ENCODE results near the gene ENTPD7. TPM values are rescaled to one million over a fixed set of nuclear protein-coding genes. Genes with fewer than 3 reads are reported as not detected.

The ENTPD7 gene
- total RNA-seq, 6 donors from 2014 or later = 2.9 to 12.3 (median 9.3) TPM

DNA sequence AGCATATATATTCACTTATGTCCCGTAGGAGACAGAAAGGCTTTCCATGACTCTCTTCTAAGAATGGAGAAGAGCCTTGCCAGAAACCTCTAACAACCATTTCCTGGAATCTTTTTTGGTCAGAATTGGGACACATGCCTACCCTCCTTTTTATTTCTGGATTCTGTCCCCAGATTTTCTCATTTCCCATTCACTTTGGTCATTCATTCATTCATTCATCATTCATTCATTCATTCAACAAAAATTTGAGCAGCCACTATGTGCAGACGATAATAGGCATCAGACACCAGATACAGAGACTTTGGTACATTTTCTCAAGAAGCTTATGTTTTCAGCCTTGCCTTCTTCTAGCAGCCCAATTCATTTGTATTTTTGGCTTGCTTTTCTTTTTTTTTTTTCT is 6.0 kb downstream of the ENTPD7 start:
- ATAC-seq (ENCODE audit: low FRiP score in 2 of 2) (no peak), DNase-seq (no peak)
- Histone ChIP-seq H3K4me3 (no peak overlapping the region), H3K36me3 (peaks cover 0 to 27% (median 8%) of the 10 kb centered on the region in 4 donors), H3K4me1 (peaks cover 0 to 7% (median 6%) of the 10 kb centered on the region in 4 donors), H3K27ac (no peak overlapping the region), H3K27me3 (no peaks in the 10 kb centered on the region), H3K9me3 (no peaks in the 10 kb centered on the region)
- TF ChIP-seq EP300 (IDR thresholded peaks at IDR 0.05) (no peak), POLR2A (IDR thresholded peaks at IDR 0.05) (no peak), POLR2AphosphoS5 (IDR thresholded peaks at IDR 0.05) (no peak)
- TF ChIP-seq, protein P1, sequence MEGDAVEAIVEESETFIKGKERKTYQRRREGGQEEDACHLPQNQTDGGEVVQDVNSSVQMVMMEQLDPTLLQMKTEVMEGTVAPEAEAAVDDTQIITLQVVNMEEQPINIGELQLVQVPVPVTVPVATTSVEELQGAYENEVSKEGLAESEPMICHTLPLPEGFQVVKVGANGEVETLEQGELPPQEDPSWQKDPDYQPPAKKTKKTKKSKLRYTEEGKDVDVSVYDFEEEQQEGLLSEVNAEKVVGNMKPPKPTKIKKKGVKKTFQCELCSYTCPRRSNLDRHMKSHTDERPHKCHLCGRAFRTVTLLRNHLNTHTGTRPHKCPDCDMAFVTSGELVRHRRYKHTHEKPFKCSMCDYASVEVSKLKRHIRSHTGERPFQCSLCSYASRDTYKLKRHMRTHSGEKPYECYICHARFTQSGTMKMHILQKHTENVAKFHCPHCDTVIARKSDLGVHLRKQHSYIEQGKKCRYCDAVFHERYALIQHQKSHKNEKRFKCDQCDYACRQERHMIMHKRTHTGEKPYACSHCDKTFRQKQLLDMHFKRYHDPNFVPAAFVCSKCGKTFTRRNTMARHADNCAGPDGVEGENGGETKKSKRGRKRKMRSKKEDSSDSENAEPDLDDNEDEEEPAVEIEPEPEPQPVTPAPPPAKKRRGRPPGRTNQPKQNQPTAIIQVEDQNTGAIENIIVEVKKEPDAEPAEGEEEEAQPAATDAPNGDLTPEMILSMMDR (IDR thresholded peaks at IDR 0.05) = no peak
- 95% methylated on average over 2 of the region's 2 CpGs for WGBS, 2 donors

GRCh38 chr10:99667108-99667751 is 7.9 kb downstream of the ENTPD7 start:
- H3K36me3 ChIP-seq = peaks cover 0 to 36% (median 8%) of the 10 kb centered on the region in 4 donors

DNA sequence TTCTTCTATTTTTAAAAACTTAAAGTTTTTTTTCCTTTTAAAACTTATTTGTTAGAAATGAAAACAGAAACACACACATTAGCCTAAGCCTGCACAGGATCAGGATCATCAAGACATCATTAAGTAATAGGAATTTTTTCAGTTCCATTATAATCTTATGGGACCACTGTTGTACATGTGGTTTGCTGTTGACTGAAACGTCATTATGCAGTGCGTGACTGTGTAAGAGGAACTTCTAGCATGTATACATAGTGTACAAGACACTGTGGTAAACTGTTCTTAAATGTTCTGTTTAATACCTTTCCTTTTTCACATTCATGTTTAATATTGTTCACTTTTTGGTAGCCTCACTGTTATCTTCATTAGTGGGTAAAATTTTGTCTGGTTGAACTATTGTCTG is 12.1 kb downstream of the ENTPD7 start:
- H3K4me1 ChIP-seq = peaks cover 0 to 4% (median 2%) of the 10 kb centered on the region in 4 donors
- no peak overlapping the region for H3K27ac ChIP-seq
- peaks cover 0 to 16% (median 3%) of the 10 kb centered on the region in 4 donors for H3K36me3 ChIP-seq
- TF ChIP-seq, protein P1 (IDR thresholded peaks at IDR 0.05) = no peak
- TF ChIP-seq POLR2AphosphoS5 (IDR thresholded peaks at IDR 0.05) = no peak
- no peak for TF ChIP-seq POLR2A (IDR thresholded peaks at IDR 0.05)
- no peak for TF ChIP-seq EP300 (IDR thresholded peaks at IDR 0.05)
- no peak overlapping the region for H3K4me3 ChIP-seq
- ATAC-seq (ENCODE audit: low FRiP score in 2 of 2) (no peak), DNase-seq (no peak)
- H3K27me3 ChIP-seq = no peaks in the 10 kb centered on the region
- 85 to 87% methylated on average over 2 of the region's 2 CpGs for WGBS, 2 donors
- H3K9me3 ChIP-seq = no peaks in the 10 kb centered on the region

More at GRCh38 chr10:99667108-99667751, 7.9 kb downstream of the ENTPD7 start:
- H3K27me3 ChIP-seq = no peaks in the 10 kb centered on the region
- no peaks in the 10 kb centered on the region for H3K9me3 ChIP-seq
- DNase-seq (no peak), ATAC-seq (ENCODE audit: low FRiP score in 2 of 2) (no peak)
- 75 to 88% methylated on average over 4 of the region's 4 CpGs for WGBS, 2 donors
- TF ChIP-seq POLR2AphosphoS5 (IDR thresholded peaks at IDR 0.05) (no peak), POLR2A (IDR thresholded peaks at IDR 0.05) (no peak), EP300 (IDR thresholded peaks at IDR 0.05) (no peak)
- TF ChIP-seq, protein P1 (IDR thresholded peaks at IDR 0.05) = no peak
- no peaks in the 10 kb centered on the region for H3K4me1 ChIP-seq
- H3K4me3 ChIP-seq = no peak overlapping the region
- H3K27ac ChIP-seq = no peak overlapping the region

DNA sequence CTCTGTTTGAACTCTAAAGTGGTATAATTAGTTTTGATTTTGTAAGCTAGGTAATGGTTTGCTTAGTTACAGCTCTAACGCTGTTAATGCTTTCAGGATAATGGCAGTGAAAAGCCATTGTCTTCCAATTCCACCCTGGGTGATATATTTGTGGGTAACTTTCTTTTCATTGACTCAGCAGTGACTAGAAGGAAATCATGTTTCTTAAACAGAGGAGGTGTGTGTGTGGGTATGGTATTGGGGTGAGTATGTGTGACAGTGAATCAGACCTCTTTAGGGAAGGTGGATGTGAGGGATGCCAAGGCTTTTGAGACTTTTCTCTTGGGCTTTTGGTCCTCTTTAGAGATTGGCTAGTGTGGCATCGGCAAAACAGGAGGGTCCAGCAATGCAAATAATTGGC is 13.6 kb downstream of the ENTPD7 start:
- H3K9me3 ChIP-seq = no peaks in the 10 kb centered on the region
- H3K4me1 ChIP-seq = peaks cover 0 to 4% (median 2%) of the 10 kb centered on the region in 4 donors
- H3K27me3 ChIP-seq = no peaks in the 10 kb centered on the region
- DNase-seq (no peak), ATAC-seq (ENCODE audit: low FRiP score in 2 of 2) (no peak)
- TF ChIP-seq POLR2AphosphoS5 (IDR thresholded peaks at IDR 0.05) (no peak), POLR2A (IDR thresholded peaks at IDR 0.05) (no peak), EP300 (IDR thresholded peaks at IDR 0.05) (no peak)
- TF ChIP-seq, protein P1 (IDR thresholded peaks at IDR 0.05) = no peak
- H3K36me3 ChIP-seq = peaks cover 0 to 16% (median 1%) of the 10 kb centered on the region in 4 donors
- H3K27ac ChIP-seq = no peak overlapping the region
- no peak overlapping the region for H3K4me3 ChIP-seq
- WGBS, 2 donors = 97 to 98% methylated on average over 2 of the region's 2 CpGs

- Histone ChIP-seq H3K9me3 (no peaks in the 10 kb centered on the region), H3K27ac (no peak overlapping the region), H3K4me3 (no peak overlapping the region), H3K4me1 (peaks cover 0 to 4% (median 2%) of the 10 kb centered on the region in 4 donors), H3K27me3 (no peaks in the 10 kb centered on the region), H3K36me3 (peaks cover 0 to 12% (median 1%) of the 10 kb centered on the region in 4 donors)
- TF ChIP-seq POLR2AphosphoS5 (IDR thresholded peaks at IDR 0.05) = no peak
- no peak for TF ChIP-seq EP300 (IDR thresholded peaks at IDR 0.05)
- 47% methylated on average over 2 of the region's 2 CpGs for WGBS, 2 donors
- DNase-seq (no peak), ATAC-seq (ENCODE audit: low FRiP score in 2 of 2) (no peak)
These were observed 14.2 kb downstream of the ENTPD7 start for GRCh38 chr10:99673492-99673891.

All from upper lobe of left lung (tissue), 6 donors.